Neuronal stem cell (in vitro differentiated cells): ENCODE data around the gene GJD4.

Experiments used
- DNase-seq: peaks from one replicate; pipeline ENCODE4 v3.0.0-alpha.2; 2013; ENCODE audit warnings: low spot score
- H2AFZ ChIP-seq: one replicate; pipeline ENCODE4 v1.6.1; 2013; ENCODE audit warnings: mild to moderate bottlenecking, low read length, inconsistent platforms
- H2AK5ac ChIP-seq: 2 replicates; pipeline ENCODE4 v1.6.1; 2013; ENCODE audit warnings: low read depth, mild to moderate bottlenecking, inconsistent platforms, low read length, moderate library complexity, mixed read lengths
- H2BK120ac ChIP-seq: 2 replicates; pipeline ENCODE4 v1.6.1; 2013; ENCODE audit warnings: low read depth, mild to moderate bottlenecking, inconsistent platforms, low read length, moderate library complexity, mixed read lengths
- H2BK12ac ChIP-seq: one replicate; pipeline ENCODE4 v1.6.1; 2013; ENCODE audit warnings: low read length, inconsistent platforms
- H2BK15ac ChIP-seq: 2 replicates; pipeline ENCODE4 v1.6.1; 2013; ENCODE audit warnings: mild to moderate bottlenecking, low read length, inconsistent platforms, mixed read lengths
- H2BK5ac ChIP-seq: one replicate; pipeline ENCODE4 v1.6.1; 2013; ENCODE audit warnings: inconsistent platforms, mild to moderate bottlenecking, low read length, moderate library complexity
- H3K14ac ChIP-seq: one replicate; pipeline ENCODE4 v1.6.1; 2013; ENCODE audit warnings: low read length, inconsistent platforms
- H3K18ac ChIP-seq: 2 replicates; pipeline ENCODE4 v1.6.1; 2013; ENCODE audit warnings: low read length, inconsistent platforms
- H3K23ac ChIP-seq: 2 replicates; pipeline ENCODE4 v1.6.1; 2013; ENCODE audit warnings: low read depth, mild to moderate bottlenecking, mixed read lengths, low read length, inconsistent platforms; ENCODE audit not compliant: poor library complexity
- H3K27ac ChIP-seq: replicated peaks from 3 replicates; pipeline ENCODE4 v1.5.1; 2013; ENCODE audit warnings: low read length, inconsistent platforms
- H3K27me3 ChIP-seq, 3 experiments: 2 replicates each; pipeline ENCODE4 v1.6.1; 2013; ENCODE audit warnings: low read length in 3 of 3, mild to moderate bottlenecking in 2 of 3, inconsistent platforms in 1 of 3, low read depth in 1 of 3, mixed read lengths in 1 of 3, moderate library complexity in 1 of 3; ENCODE audit not compliant: control insufficient read depth in 3 of 3, insufficient read depth in 3 of 3
- H3K36me3 ChIP-seq, 2 donors: replicated peaks in 1 of 2; 2 replicates each; pipeline ENCODE4 v1.6.1; 2013; ENCODE audit warnings: low read length in 2 of 2; ENCODE audit not compliant: control insufficient read depth in 2 of 2, insufficient read depth in 2 of 2
- H3K4ac ChIP-seq: 2 replicates; pipeline ENCODE4 v1.6.1; 2013; ENCODE audit warnings: inconsistent platforms, mild to moderate bottlenecking, low read length, moderate library complexity
- H3K4me1 ChIP-seq, 2 donors: 1 replicate in 1 of 2; 2 replicates in 1 of 2; pipeline ENCODE4 v1.6.1; 2013; ENCODE audit warnings: low read length in 2 of 2, low read depth in 1 of 2; ENCODE audit not compliant: control insufficient read depth in 2 of 2, insufficient read depth in 1 of 2
- H3K4me2 ChIP-seq: one replicate; pipeline ENCODE4 v1.6.1; 2013; ENCODE audit warnings: mild to moderate bottlenecking, low read length, inconsistent platforms; ENCODE audit not compliant: insufficient read depth, poor library complexity, severe bottlenecking
- H3K4me3 ChIP-seq, 2 donors: 2 replicates each; pipeline ENCODE4 v1.5.1; 2013; ENCODE audit warnings: low read length in 2 of 2, mild to moderate bottlenecking in 2 of 2, inconsistent platforms in 1 of 2, moderate library complexity in 1 of 2
- H3K79me1 ChIP-seq: one replicate; pipeline ENCODE4 v1.6.1; 2013; ENCODE audit warnings: low read depth, mild to moderate bottlenecking, inconsistent platforms, low read length, moderate library complexity
- H3K9ac ChIP-seq: one replicate; pipeline ENCODE4 v1.6.1; 2013; ENCODE audit warnings: mild to moderate bottlenecking, low read depth, low read length, inconsistent platforms; ENCODE audit not compliant: poor library complexity
- H3K9me3 ChIP-seq, 2 donors: replicated peaks in 1 of 2; 2 replicates each; pipeline versions ENCODE3 to v1.6.1; 2013; ENCODE audit warnings: low read length in 2 of 2, mild to moderate bottlenecking in 2 of 2, inconsistent platforms in 1 of 2, low read depth in 1 of 2, mixed read lengths in 1 of 2, moderate library complexity in 1 of 2; ENCODE audit not compliant: control insufficient read depth in 2 of 2, insufficient read depth in 1 of 2
- H4K8ac ChIP-seq: one replicate; pipeline ENCODE4 v1.6.1; 2013; ENCODE audit warnings: low read depth, mild to moderate bottlenecking, inconsistent platforms, low read length, moderate library complexity
- H4K91ac ChIP-seq: one replicate; pipeline ENCODE4 v1.6.1; 2013; ENCODE audit warnings: low read length, low read depth, mild to moderate bottlenecking, inconsistent platforms; ENCODE audit not compliant: poor library complexity
- WGBS, 2 donors: extraction: QIAGEN DNeasy Blood & Tissue Kit; methylation state at CpG; one replicate each; pipeline ENCODE4 v1.1.7; 2013; ENCODE audit warnings: missing lambda C conversion rate in 2 of 2, mixed read lengths in 1 of 2; ENCODE audit not compliant: insufficient read length in 2 of 2, insufficient replicate concordance in 1 of 2; ENCODE audit errors: extremely low coverage in 2 of 2; 5-methylcytosine and 5-hydroxymethylcytosine counted together

Gene GJD4

DNA sequence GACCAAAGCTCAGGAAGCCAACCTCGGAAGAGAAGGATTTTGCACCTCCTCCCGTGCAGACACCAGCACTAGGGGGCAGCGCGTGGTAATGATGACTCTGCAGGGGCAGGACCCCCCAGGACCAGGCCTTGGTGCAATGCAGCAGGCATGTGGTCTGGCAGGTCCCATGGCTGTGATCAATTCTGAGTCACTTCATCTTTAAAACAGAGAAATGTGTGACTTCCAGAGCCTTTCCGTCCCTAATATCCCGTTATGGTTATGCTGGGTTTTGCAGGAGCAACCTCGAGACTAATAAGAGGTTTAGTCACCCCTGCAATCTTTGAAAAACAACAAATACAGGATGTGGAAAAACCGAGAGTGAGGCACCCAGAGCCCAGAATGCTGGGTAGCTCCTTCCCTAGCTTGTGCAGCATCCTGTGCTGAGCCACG lies 30.2 kb upstream of the GJD4 start:
- no peak for DNase-seq
- no peak overlapping the region for H3K27ac ChIP-seq

DNA sequence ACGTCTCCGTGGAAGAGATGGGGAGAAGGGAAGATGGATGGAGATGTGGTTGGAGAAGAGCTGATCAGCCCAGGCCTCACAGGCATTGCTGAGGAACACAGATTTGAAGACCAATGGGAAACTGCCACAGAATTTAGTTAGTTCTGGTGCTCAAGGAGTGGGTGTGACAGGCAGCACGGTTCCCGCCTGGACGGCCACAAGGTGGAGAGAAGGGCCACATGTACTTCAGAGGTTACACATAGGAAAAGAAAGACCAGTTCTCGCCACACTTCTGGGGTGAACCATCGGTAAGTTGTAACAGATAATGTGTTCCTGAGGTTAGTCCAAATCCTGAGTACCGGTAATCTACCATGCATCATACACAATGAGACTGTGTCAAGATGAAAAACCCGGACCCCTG lies 29.5 kb upstream of the GJD4 start:
- Histone ChIP-seq H2BK12ac (no peak overlapping the region), H3K36me3 (peaks cover 4 to 7% of the 10 kb centered on the region in 2 donors)

More for the DNA sequence above, 30.2 kb upstream of the GJD4 start:
- H4K91ac ChIP-seq = no peak overlapping the region
- no CpG with 5 or more reads among the region's 9 CpGs for WGBS, 2 donors
- H2BK120ac ChIP-seq = no peak overlapping the region
- H3K4me2 ChIP-seq = no peak overlapping the region
- no peak overlapping the region for H2BK5ac ChIP-seq
- no peaks in the 10 kb centered on the region for H3K27me3 ChIP-seq
- no peak overlapping the region for H4K8ac ChIP-seq
- H2BK15ac ChIP-seq = no peak overlapping the region
- no peak overlapping the region for H3K4ac ChIP-seq
- no peaks in the 10 kb centered on the region for H3K79me1 ChIP-seq
- no peak overlapping the region for H3K14ac ChIP-seq
- H3K4me3 ChIP-seq = no peak overlapping the region
- H3K9me3 ChIP-seq = peaks cover 0 to 1% of the 10 kb centered on the region in 2 donors
- H3K9ac ChIP-seq = no peak overlapping the region
- H2BK12ac ChIP-seq = no peak overlapping the region
- no peak overlapping the region for H2AFZ ChIP-seq
- no peaks in the 10 kb centered on the region for H3K4me1 ChIP-seq
- H3K18ac ChIP-seq = no peak overlapping the region
- H2AK5ac ChIP-seq = no peak overlapping the region
- H3K36me3 ChIP-seq = peaks cover 4 to 14% of the 10 kb centered on the region in 2 donors
- no peak overlapping the region for H3K23ac ChIP-seq

DNA sequence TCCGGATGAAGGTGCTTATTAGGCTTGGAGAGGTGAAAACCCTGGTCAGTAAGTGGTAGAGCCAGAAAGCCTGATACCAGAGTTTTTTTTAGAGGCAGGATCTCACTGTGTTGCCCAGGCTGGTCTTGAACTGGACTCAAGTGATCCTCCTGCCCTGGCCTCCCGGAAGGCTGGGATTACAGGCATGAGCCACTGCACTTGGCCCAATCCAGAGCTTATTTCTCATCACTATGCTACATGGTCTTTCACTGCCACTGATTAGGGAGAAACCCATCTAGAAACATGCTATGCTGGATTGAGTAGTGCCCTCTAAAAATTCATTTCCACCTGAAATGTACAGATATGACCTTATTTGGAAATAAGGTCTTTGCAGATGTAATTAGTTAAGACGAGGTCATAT lies 28.4 kb upstream of the GJD4 start:
- no CpG with 5 or more reads among the region's 3 CpGs for WGBS, 2 donors
- Histone ChIP-seq H3K27ac (no peak overlapping the region), H3K23ac (no peak overlapping the region), H4K91ac (no peak overlapping the region), H2AK5ac (no peak overlapping the region), H2AFZ (no peak overlapping the region), H3K14ac (no peak overlapping the region), H3K4ac (no peak overlapping the region), H3K4me1 (no peaks in the 10 kb centered on the region), H3K9ac (no peak overlapping the region), H2BK15ac (no peak overlapping the region), H2BK12ac (no peak overlapping the region), H3K79me1 (no peaks in the 10 kb centered on the region), H3K27me3 (no peaks in the 10 kb centered on the region), H3K9me3 (peaks cover 0 to 1% of the 10 kb centered on the region in 2 donors), H2BK5ac (no peak overlapping the region), H3K4me3 (no peak overlapping the region), H3K18ac (no peak overlapping the region), H3K36me3 (peaks cover 0 to 4% of the 10 kb centered on the region in 2 donors), H3K4me2 (no peak overlapping the region), H4K8ac (no peak overlapping the region), H2BK120ac (no peak overlapping the region)
- no peak for DNase-seq

More for the DNA sequence above, 29.5 kb upstream of the GJD4 start:
- DNase-seq = no peak
- H2BK15ac ChIP-seq = no peak overlapping the region
- H3K27me3 ChIP-seq = no peaks in the 10 kb centered on the region
- no peaks in the 10 kb centered on the region for H3K79me1 ChIP-seq
- no peak overlapping the region for H3K9ac ChIP-seq
- no peak overlapping the region for H2BK120ac ChIP-seq
- H3K4me2 ChIP-seq = no peak overlapping the region
- no peak overlapping the region for H2BK5ac ChIP-seq
- peaks cover 0 to 1% of the 10 kb centered on the region in 2 donors for H3K9me3 ChIP-seq
- no peak overlapping the region for H3K14ac ChIP-seq
- WGBS, 2 donors = no CpG with 5 or more reads among the region's 9 CpGs
- H2AK5ac ChIP-seq = no peak overlapping the region
- no peak overlapping the region for H3K4ac ChIP-seq
- H3K4me1 ChIP-seq = no peaks in the 10 kb centered on the region
- H2AFZ ChIP-seq = no peak overlapping the region
- H4K91ac ChIP-seq = no peak overlapping the region
- no peak overlapping the region for H3K23ac ChIP-seq
- no peak overlapping the region for H3K18ac ChIP-seq
- no peak overlapping the region for H3K4me3 ChIP-seq
- H4K8ac ChIP-seq = no peak overlapping the region
- no peak overlapping the region for H3K27ac ChIP-seq

DNA sequence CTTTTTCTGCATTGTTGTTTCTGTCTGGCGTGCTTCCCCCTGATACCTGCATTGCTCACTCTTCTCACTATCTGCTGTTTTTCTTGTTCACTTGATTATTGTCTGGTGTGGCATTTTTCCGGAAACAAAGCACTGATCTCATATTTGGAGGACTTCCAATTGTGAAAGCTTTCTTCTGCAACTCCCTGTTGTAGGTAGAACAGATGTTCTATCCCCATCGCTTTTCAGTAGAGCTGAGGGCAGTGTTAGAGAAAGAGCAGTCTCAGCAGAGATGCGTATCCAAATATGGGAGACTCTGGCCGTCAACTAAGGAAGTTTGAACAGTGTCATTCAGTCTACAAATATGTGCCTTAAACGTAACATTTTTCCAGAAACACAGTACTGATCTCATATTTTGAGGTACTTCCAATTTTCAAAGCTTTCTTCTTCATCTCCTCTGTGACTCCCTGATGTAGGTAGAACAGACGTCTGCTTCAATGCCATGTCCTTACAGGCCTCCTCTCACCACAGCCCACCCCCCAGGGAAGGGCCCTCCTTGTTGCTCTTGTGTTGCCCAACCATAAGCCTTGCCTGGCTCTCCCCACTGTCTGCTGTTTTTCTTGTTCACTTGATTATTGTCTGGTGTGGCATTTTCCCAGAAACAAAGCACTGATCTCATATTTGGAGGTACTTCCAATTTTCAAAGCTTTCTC lies 27.1 kb upstream of the GJD4 start:
- no peak overlapping the region for H3K23ac ChIP-seq
- H2BK120ac ChIP-seq = no peak overlapping the region
- no peak overlapping the region for H4K8ac ChIP-seq
- no peak overlapping the region for H2AK5ac ChIP-seq
- no peak overlapping the region for H3K4me2 ChIP-seq
- H3K27me3 ChIP-seq = no peaks in the 10 kb centered on the region
- H3K4me3 ChIP-seq = no peak overlapping the region
- H3K9ac ChIP-seq = no peak overlapping the region
- H3K4me1 ChIP-seq = no peaks in the 10 kb centered on the region
- DNase-seq = no peak
- H2BK12ac ChIP-seq = no peak overlapping the region
- peaks cover 0 to 1% of the 10 kb centered on the region in 2 donors for H3K9me3 ChIP-seq
- H3K4ac ChIP-seq = no peak overlapping the region
- H2BK5ac ChIP-seq = no peak overlapping the region
- H3K27ac ChIP-seq = no peak overlapping the region
- no peaks in the 10 kb centered on the region for H3K36me3 ChIP-seq
- no CpG with 5 or more reads among the region's 7 CpGs for WGBS, 2 donors
- no peak overlapping the region for H3K18ac ChIP-seq
- H2AFZ ChIP-seq = no peak overlapping the region
- H4K91ac ChIP-seq = no peak overlapping the region
- H3K79me1 ChIP-seq = no peaks in the 10 kb centered on the region
- no peak overlapping the region for H3K14ac ChIP-seq
- no peak overlapping the region for H2BK15ac ChIP-seq
